Caco-2 (cell line): ENCODE measurements around the gene CGNL1. TPM values are rescaled to one million over a fixed set of nuclear protein-coding genes. Genes with fewer than 3 reads are reported as not detected.

ENCODE experiments used
- BruUV-seq: library from RNA; stranded (reverse); fragments of 400-500 nt; replicated peaks from 2 replicates; lab custom pipeline; 2021; lab: Mats Ljungman, UMichigan
- CTCF ChIA-PET: fragments of 300-600 bp; sonication (Branson Sonifier 250); formaldehyde crosslinking; loops from one replicate; lab custom pipeline; 2022; ENCODE audit warnings: antibody characterized with exemption; lab: Charles Lee
- POLR2A ChIA-PET: fragments of 300-600 bp; sonication (Branson Sonifier 250); formaldehyde crosslinking; loops from one replicate; lab custom pipeline; 2022; ENCODE audit warnings: antibody characterized with exemption; lab: Charles Lee
- DNase-seq, 2 experiments: peaks; one replicate each; pipeline versions ENCODE4 v3.0.0 to v3.0.0-alpha.2; 2020 to 2022
- H3K27me3 ChIP-seq: replicated peaks from 2 replicates; pipeline ENCODE4 v1.6.0; 2011; ENCODE audit warnings: low read length; ENCODE audit not compliant: control insufficient read depth, insufficient read depth
- H3K36me3 ChIP-seq: 2 replicates; pipeline ENCODE4 v1.5.1; 2011; ENCODE audit warnings: low read length; ENCODE audit not compliant: control insufficient read depth, insufficient read depth
- H3K4me1 ChIP-seq: fragments of 250-450 bp; sonication (Bioruptor Pico); 2 replicates; pipeline ENCODE4 v1.5.1; 2020; ENCODE audit warnings: mild to moderate bottlenecking
- H3K4me3 ChIP-seq: 2 replicates; pipeline ENCODE4 v1.5.1; 2011; ENCODE audit warnings: low read depth, mild to moderate bottlenecking, control low read depth, low read length
- H3K9me3 ChIP-seq: fragments of 250-450 bp; sonication (Bioruptor Pico); 2 replicates; pipeline ENCODE4 v1.5.1; 2020; ENCODE audit warnings: mild to moderate bottlenecking, moderate library complexity
- H3K27ac Mint-ChIP-seq: one replicate; pipeline ENCODE4 v1.8.0; 2022; ENCODE audit warnings: mixed read lengths; ENCODE audit not compliant: unreplicated experiment
- H3K27me3 Mint-ChIP-seq: one replicate; pipeline ENCODE4 v1.8.0; 2022; ENCODE audit warnings: mixed read lengths; ENCODE audit not compliant: insufficient read depth, unreplicated experiment
- H3K36me3 Mint-ChIP-seq: one replicate; pipeline ENCODE4 v1.8.0; 2022; ENCODE audit warnings: mild to moderate bottlenecking, mixed read lengths; ENCODE audit not compliant: insufficient read depth, unreplicated experiment
- H3K4me1 Mint-ChIP-seq: one replicate; pipeline ENCODE4 v1.8.0; 2022; ENCODE audit warnings: low read depth, mixed read lengths; ENCODE audit not compliant: unreplicated experiment
- H3K4me3 Mint-ChIP-seq: one replicate; pipeline ENCODE4 v1.8.0; 2022; ENCODE audit warnings: mild to moderate bottlenecking, moderate library complexity, mixed read lengths; ENCODE audit not compliant: unreplicated experiment
- H3K9me3 Mint-ChIP-seq: one replicate; pipeline ENCODE4 v1.8.0; 2022; ENCODE audit warnings: mixed read lengths; ENCODE audit not compliant: unreplicated experiment
- intact Hi-C: fragments of 100-400 bp; cut with micrococcal nuclease; formaldehyde crosslinking; loops from one replicate; pipeline ENCODE4 v1.10.0; 2022; ENCODE audit not compliant: unreplicated experiment
- total RNA-seq: library from RNA; stranded (reverse); gene quantifications from 2 replicates; pipeline ENCODE4 v1.2.3, GENCODE V29; 2022
- TF ChIP-seq, protein P1 (sequence below), 2 experiments: fragments of 200-600 bp in 1 of 2; IDR thresholded peaks; 1 replicate in 1 of 2; 2 replicates in 1 of 2; pipeline versions ENCODE4 v1.5.1 to v1.8.0; 2011 to 2022; ENCODE audit warnings: antibody characterized with exemption in 1 of 2, control low read depth in 1 of 2, inconsistent platforms in 1 of 2, low read depth in 1 of 2, low read length in 1 of 2, mild to moderate bottlenecking in 1 of 2, moderate library complexity in 1 of 2; ENCODE audit not compliant: insufficient read depth in 1 of 2, severe bottlenecking in 1 of 2, unreplicated experiment in 1 of 2

Gene CGNL1
- total RNA-seq, 1 experiment from 2014 or later: 8.3 TPM

DNA sequence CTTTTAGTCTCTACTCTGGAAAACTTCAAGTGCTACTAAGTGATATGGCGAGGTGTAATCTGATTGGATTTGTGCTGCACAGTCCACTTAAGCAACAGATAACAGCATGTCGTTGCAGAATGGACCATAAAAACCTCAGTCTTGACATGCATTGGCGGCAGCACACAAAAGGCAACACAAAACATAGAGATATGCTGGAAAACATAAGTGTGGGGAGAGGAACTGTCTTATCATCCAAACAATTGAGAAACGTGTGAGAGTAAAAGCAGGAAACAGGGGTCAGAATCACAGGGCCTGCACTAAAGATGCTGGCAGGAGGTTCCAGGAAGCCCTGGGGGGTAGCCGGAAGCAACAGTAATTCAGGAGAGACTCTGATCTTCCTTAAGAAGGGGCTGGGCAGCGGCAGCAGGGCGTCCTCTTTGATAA is 82.1 kb downstream of the CGNL1 start:
- no peaks in the 10 kb centered on the region for H3K27me3 Mint-ChIP-seq
- no peak overlapping the region for H3K4me3 Mint-ChIP-seq
- no peaks in the 10 kb centered on the region for H3K36me3 ChIP-seq
- ChIA-PET POLR2A (no interaction called here), CTCF (no interaction called here)
- no peaks in the 10 kb centered on the region for H3K9me3 ChIP-seq
- DNase-seq: no peak
- no peak overlapping the region for H3K4me3 ChIP-seq
- TF ChIP-seq, protein P1, sequence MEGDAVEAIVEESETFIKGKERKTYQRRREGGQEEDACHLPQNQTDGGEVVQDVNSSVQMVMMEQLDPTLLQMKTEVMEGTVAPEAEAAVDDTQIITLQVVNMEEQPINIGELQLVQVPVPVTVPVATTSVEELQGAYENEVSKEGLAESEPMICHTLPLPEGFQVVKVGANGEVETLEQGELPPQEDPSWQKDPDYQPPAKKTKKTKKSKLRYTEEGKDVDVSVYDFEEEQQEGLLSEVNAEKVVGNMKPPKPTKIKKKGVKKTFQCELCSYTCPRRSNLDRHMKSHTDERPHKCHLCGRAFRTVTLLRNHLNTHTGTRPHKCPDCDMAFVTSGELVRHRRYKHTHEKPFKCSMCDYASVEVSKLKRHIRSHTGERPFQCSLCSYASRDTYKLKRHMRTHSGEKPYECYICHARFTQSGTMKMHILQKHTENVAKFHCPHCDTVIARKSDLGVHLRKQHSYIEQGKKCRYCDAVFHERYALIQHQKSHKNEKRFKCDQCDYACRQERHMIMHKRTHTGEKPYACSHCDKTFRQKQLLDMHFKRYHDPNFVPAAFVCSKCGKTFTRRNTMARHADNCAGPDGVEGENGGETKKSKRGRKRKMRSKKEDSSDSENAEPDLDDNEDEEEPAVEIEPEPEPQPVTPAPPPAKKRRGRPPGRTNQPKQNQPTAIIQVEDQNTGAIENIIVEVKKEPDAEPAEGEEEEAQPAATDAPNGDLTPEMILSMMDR (IDR thresholded peaks at IDR 0.05; ENCODE audit: insufficient read depth in 1 of 2, low read depth in 1 of 2, low read length in 1 of 2, severe bottlenecking in 1 of 2, unreplicated experiment in 1 of 2): no peak
- no peaks in the 10 kb centered on the region for H3K9me3 Mint-ChIP-seq
- intact Hi-C loops: no loop called here
- no peaks in the 10 kb centered on the region for H3K27me3 ChIP-seq
- no peaks in the 10 kb centered on the region for H3K4me1 ChIP-seq
- no peaks in the 10 kb centered on the region for H3K36me3 Mint-ChIP-seq
- no peaks in the 10 kb centered on the region for H3K4me1 Mint-ChIP-seq
- no peak overlapping the region for H3K27ac Mint-ChIP-seq
- no TSS peak for BruUV-seq

- Histone ChIP-seq H3K27me3 (no peaks in the 10 kb centered on the region), H3K4me1 (no peaks in the 10 kb centered on the region), H3K4me3 (no peak overlapping the region), H3K36me3 (no peaks in the 10 kb centered on the region), H3K9me3 (no peaks in the 10 kb centered on the region)
- no peaks in the 10 kb centered on the region for H3K27me3 Mint-ChIP-seq
- intact Hi-C loops: loop anchor here (5.0 kb wide), 1 partner anchor 118 kb away; no protein-coding TSS in a partner anchor
- H3K27ac Mint-ChIP-seq: no peak overlapping the region
- H3K36me3 Mint-ChIP-seq: no peaks in the 10 kb centered on the region
- TF ChIP-seq, protein P1 (IDR thresholded peaks at IDR 0.05; ENCODE audit: insufficient read depth in 1 of 2, low read depth in 1 of 2, low read length in 1 of 2, severe bottlenecking in 1 of 2, unreplicated experiment in 1 of 2): no peak
- no TSS peak for BruUV-seq
- no peak overlapping the region for H3K4me3 Mint-ChIP-seq
- no peaks in the 10 kb centered on the region for H3K9me3 Mint-ChIP-seq
- H3K4me1 Mint-ChIP-seq: no peaks in the 10 kb centered on the region
- CTCF ChIA-PET: no interaction called here
- POLR2A ChIA-PET: no interaction called here
- no peak for DNase-seq
Measured at GRCh38 chr15:57460208-57460816, 84.0 kb downstream of the CGNL1 start.

- intact Hi-C loops: loop anchor here (5.0 kb wide), 1 partner anchor 119 kb away; no protein-coding TSS in a partner anchor
- no peaks in the 10 kb centered on the region for H3K36me3 ChIP-seq
- no peaks in the 10 kb centered on the region for H3K36me3 Mint-ChIP-seq
- H3K4me1 Mint-ChIP-seq: no peaks in the 10 kb centered on the region
- no peaks in the 10 kb centered on the region for H3K27me3 ChIP-seq
- TF ChIP-seq, protein P1 (IDR thresholded peaks at IDR 0.05; ENCODE audit: insufficient read depth in 1 of 2, low read depth in 1 of 2, low read length in 1 of 2, severe bottlenecking in 1 of 2, unreplicated experiment in 1 of 2): no peak
- H3K9me3 Mint-ChIP-seq: no peaks in the 10 kb centered on the region
- H3K27ac Mint-ChIP-seq: no peak overlapping the region
- POLR2A ChIA-PET: no interaction called here
- DNase-seq: no peak
- CTCF ChIA-PET: interaction anchor here (1.3 kb wide), 1 partner anchor 66 kb away, joined by 4 read pairs; no protein-coding TSS in a partner anchor
- no peaks in the 10 kb centered on the region for H3K9me3 ChIP-seq
- H3K4me3 ChIP-seq: no peak overlapping the region
- H3K4me3 Mint-ChIP-seq: no peak overlapping the region
- H3K4me1 ChIP-seq: no peaks in the 10 kb centered on the region
- H3K27me3 Mint-ChIP-seq: no peaks in the 10 kb centered on the region
- BruUV-seq: no TSS peak
Measured at GRCh38 chr15:57461541-57461940, 85.2 kb downstream of the CGNL1 start.
